HepG2 (cell line): Measurements from ENCODE around the gene USP7. TPM values are rescaled to one million over a fixed set of nuclear protein-coding genes. Genes with fewer than 3 reads are reported as not detected.

Source experiments
- CBX5 ChIP-seq: sonication (generic); formaldehyde crosslinking; IDR thresholded peaks from 2 replicates; pipeline ENCODE4 v1.4.0; 2020; ENCODE audit warnings: missing genetic modification reagents, borderline replicate concordance
- HCFC1 ChIP-seq: fragments of 150-350 bp; IDR thresholded peaks from 2 replicates; pipeline ENCODE4 v1.6.1; 2014; ENCODE audit warnings: low read depth, low read length
- MLLT10 ChIP-seq: sonication (generic); formaldehyde crosslinking; IDR thresholded peaks from 2 replicates; pipeline ENCODE4 v1.4.0; 2020; ENCODE audit warnings: missing genetic modification reagents
- MNT ChIP-seq: fragments of 450-650 bp; IDR thresholded peaks from 2 replicates; pipeline ENCODE4 v1.6.1; 2016
- NR2C2 ChIP-seq: sonication (generic); formaldehyde crosslinking; IDR thresholded peaks from 2 replicates; pipeline ENCODE4 v1.4.0; 2020; ENCODE audit warnings: missing genetic modification reagents, mild to moderate bottlenecking, moderate library complexity, borderline replicate concordance
- ZBTB38 ChIP-seq: sonication (generic); formaldehyde crosslinking; IDR thresholded peaks from 2 replicates; pipeline ENCODE4 v1.5.1; 2020; ENCODE audit warnings: mild to moderate bottlenecking, missing genetic modification reagents
- ZNF296 ChIP-seq: sonication (generic); formaldehyde crosslinking; conservative IDR thresholded peaks from 2 replicates; pipeline ENCODE4 v1.5.0; 2020; ENCODE audit warnings: mild to moderate bottlenecking, missing genetic modification reagents
- ZNF781 ChIP-seq: sonication (generic); formaldehyde crosslinking; IDR thresholded peaks from 2 replicates; pipeline ENCODE4 v1.5.1; 2020; ENCODE audit warnings: borderline replicate concordance, mild to moderate bottlenecking, missing genetic modification reagents; ENCODE audit errors: not compliant biosample characterization
- ZXDC ChIP-seq: sonication (generic); formaldehyde crosslinking; IDR thresholded peaks from 2 replicates; pipeline ENCODE4 v1.5.0; 2020; ENCODE audit warnings: mild to moderate bottlenecking, missing genetic modification reagents
- polyA plus RNA-seq, 8 experiments: library from polyadenylated mRNA; depleted of rRNA in 3 of 8; stranded (reverse) in 7 of 8; unstranded in 1 of 8; fragments of >200 nt; fragmentation: Illumina TruSeq in 4 of 8; extraction: Trizol in 4 of 8; gene quantifications; 2 replicates each; pipeline versions ENCODE4 v1.2.1 to v1.2.3, GENCODE V29; 2011 to 2016; ENCODE audit warnings: low read depth in 4 of 8, missing spikeins in 1 of 8, mixed read lengths in 1 of 8; ENCODE audit not compliant: insufficient read depth in 1 of 8
- total RNA-seq, 5 experiments: library from RNA; depleted of rRNA; stranded (reverse); fragments of >200 nt; fragmentation: Illumina TruSeq; extraction: Trizol; gene quantifications; 2 replicates each; pipeline ENCODE4 v1.2.3, GENCODE V29; 2016; ENCODE audit warnings: low read depth in 1 of 5
- TF ChIP-seq, protein P1 (sequence below): sonication (generic); formaldehyde crosslinking; IDR thresholded peaks from 2 replicates; pipeline ENCODE4 v1.4.0; 2020; ENCODE audit warnings: missing genetic modification reagents, borderline replicate concordance
- TF ChIP-seq, protein P2 (sequence below): sonication (generic); formaldehyde crosslinking; IDR thresholded peaks from 2 replicates; pipeline ENCODE4 v1.4.0; 2020; ENCODE audit warnings: mild to moderate bottlenecking, missing genetic modification reagents
- TF ChIP-seq, protein P3 (sequence below): sonication (generic); formaldehyde crosslinking; IDR thresholded peaks from 2 replicates; pipeline ENCODE4 v1.4.0; 2020; ENCODE audit warnings: missing genetic modification reagents
- TF ChIP-seq, protein P4 (sequence below): IDR thresholded peaks from 2 replicates; pipeline ENCODE4 v1.6.1; 2016; ENCODE audit warnings: low read depth, control low read depth

The USP7 gene
- total and polyA plus RNA-seq, 2 of the 13 experiments (the other 11 are each of a cell fraction or from before 2014, with no cell fraction given) = 52.5 to 173 TPM

- TF ChIP-seq, protein P1, sequence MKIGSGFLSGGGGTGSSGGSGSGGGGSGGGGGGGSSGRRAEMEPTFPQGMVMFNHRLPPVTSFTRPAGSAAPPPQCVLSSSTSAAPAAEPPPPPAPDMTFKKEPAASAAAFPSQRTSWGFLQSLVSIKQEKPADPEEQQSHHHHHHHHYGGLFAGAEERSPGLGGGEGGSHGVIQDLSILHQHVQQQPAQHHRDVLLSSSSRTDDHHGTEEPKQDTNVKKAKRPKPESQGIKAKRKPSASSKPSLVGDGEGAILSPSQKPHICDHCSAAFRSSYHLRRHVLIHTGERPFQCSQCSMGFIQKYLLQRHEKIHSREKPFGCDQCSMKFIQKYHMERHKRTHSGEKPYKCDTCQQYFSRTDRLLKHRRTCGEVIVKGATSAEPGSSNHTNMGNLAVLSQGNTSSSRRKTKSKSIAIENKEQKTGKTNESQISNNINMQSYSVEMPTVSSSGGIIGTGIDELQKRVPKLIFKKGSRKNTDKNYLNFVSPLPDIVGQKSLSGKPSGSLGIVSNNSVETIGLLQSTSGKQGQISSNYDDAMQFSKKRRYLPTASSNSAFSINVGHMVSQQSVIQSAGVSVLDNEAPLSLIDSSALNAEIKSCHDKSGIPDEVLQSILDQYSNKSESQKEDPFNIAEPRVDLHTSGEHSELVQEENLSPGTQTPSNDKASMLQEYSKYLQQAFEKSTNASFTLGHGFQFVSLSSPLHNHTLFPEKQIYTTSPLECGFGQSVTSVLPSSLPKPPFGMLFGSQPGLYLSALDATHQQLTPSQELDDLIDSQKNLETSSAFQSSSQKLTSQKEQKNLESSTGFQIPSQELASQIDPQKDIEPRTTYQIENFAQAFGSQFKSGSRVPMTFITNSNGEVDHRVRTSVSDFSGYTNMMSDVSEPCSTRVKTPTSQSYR = peak; percentile 52; the same call in 1 of the 2 replicates
- TF ChIP-seq MLLT10 (CRISPR knock-in tag) (no peak), ZNF781 (CRISPR knock-in tag) (no peak), MNT (peak; percentile 79), ZNF296 (CRISPR knock-in tag) (no peak; the same call in none of the 2 replicates), ZXDC (CRISPR knock-in tag) (no peak), CBX5 (CRISPR knock-in tag) (peak; percentile 73), NR2C2 (CRISPR knock-in tag) (peak; percentile 23; the same call in 1 of the 2 replicates), HCFC1 (0 out of 2 replicates have a peak, but pooled peaks have one; percentile 33), ZBTB38 (CRISPR knock-in tag) (peak; percentile 65; the same call in 1 of the 2 replicates)
- TF ChIP-seq, protein P2, sequence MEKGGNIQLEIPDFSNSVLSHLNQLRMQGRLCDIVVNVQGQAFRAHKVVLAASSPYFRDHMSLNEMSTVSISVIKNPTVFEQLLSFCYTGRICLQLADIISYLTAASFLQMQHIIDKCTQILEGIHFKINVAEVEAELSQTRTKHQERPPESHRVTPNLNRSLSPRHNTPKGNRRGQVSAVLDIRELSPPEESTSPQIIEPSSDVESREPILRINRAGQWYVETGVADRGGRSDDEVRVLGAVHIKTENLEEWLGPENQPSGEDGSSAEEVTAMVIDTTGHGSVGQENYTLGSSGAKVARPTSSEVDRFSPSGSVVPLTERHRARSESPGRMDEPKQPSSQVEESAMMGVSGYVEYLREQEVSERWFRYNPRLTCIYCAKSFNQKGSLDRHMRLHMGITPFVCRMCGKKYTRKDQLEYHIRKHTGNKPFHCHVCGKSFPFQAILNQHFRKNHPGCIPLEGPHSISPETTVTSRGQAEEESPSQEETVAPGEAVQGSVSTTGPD = no peak
- TF ChIP-seq, protein P3, sequence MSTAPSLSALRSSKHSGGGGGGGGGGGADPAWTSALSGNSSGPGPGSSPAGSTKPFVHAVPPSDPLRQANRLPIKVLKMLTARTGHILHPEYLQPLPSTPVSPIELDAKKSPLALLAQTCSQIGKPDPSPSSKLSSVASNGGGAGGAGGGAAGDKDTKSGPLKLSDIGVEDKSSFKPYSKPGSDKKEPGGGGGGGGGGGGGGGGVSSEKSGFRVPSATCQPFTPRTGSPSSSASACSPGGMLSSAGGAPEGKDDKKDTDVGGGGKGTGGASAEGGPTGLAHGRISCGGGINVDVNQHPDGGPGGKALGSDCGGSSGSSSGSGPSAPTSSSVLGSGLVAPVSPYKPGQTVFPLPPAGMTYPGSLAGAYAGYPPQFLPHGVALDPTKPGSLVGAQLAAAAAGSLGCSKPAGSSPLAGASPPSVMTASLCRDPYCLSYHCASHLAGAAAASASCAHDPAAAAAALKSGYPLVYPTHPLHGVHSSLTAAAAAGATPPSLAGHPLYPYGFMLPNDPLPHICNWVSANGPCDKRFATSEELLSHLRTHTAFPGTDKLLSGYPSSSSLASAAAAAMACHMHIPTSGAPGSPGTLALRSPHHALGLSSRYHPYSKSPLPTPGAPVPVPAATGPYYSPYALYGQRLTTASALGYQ = 0 out of 2 replicates have a peak, but pooled peaks have one; percentile 55
- TF ChIP-seq, protein P4, sequence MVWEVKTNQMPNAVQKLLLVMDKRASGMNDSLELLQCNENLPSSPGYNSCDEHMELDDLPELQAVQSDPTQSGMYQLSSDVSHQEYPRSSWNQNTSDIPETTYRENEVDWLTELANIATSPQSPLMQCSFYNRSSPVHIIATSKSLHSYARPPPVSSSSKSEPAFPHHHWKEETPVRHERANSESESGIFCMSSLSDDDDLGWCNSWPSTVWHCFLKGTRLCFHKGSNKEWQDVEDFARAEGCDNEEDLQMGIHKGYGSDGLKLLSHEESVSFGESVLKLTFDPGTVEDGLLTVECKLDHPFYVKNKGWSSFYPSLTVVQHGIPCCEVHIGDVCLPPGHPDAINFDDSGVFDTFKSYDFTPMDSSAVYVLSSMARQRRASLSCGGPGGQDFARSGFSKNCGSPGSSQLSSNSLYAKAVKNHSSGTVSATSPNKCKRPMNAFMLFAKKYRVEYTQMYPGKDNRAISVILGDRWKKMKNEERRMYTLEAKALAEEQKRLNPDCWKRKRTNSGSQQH = peak; percentile 91; the same call in 1 of the 2 replicates
These were observed 97.4 kb downstream of the USP7 start (continued) for GRCh38 chr16:8866118-8866883.
